Ishikawa (cell line): ENCODE data around the gene SLC15A4.

Source experiments
- CEBPB ChIP-seq: IDR thresholded peaks from 2 replicates; pipeline ENCODE4 v1.6.1; 2012
- EGR1 ChIP-seq: IDR thresholded peaks from 2 replicates; pipeline ENCODE4 v1.6.1; 2012
- RAD21 ChIP-seq: IDR thresholded peaks from 2 replicates; pipeline ENCODE4 v1.6.1; 2012; ENCODE audit warnings: low read depth
- TAF1 ChIP-seq: IDR thresholded peaks from 2 replicates; pipeline ENCODE4 v1.6.1; 2012; ENCODE audit warnings: low read depth, mild to moderate bottlenecking
- TEAD4 ChIP-seq: IDR thresholded peaks from 2 replicates; pipeline ENCODE4 v1.6.1; 2012
- YY1 ChIP-seq: IDR thresholded peaks from 2 replicates; pipeline ENCODE4 v1.6.1; 2012; ENCODE audit warnings: low read depth
- TF ChIP-seq, protein P1 (sequence below): IDR thresholded peaks from 2 replicates; pipeline ENCODE4 v1.6.1; 2012

DNA sequence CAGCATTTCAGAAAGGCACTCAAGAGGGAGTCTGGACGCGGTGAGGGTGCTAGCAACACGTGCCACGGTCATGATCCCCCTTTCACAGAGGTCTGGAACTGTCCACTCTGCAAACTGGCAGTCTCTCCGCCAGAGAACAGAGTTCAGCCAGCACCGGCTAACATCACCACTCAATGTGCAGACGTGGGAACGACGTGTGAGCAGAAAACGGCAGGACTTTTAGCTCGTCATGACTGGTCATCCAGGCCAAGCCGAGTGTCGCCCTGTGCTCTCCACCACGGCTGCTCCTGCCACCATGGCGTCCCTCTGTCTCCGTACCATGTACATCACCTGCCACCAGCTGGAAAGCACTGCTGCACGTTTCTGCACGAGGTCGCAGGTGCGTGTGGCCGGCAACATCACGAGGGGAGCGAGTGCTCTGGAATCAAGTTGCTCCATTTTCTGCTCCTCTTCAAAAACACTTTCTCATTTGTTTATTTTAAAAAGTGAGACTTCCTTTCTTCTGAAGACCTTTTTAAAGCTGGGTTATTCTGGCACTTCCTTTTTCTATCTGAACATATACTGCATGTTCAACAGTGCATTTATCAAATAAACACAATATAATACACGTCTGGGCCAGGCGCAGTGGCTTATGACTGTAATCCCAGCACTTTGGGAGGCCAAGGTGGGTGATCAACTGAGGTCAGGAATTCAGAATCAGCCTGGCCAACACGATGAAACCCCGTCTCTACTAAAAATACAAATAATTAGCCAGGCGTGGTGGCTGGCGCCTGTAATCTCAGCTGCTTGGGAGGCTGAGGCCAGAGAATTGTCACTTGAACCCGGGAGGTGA, 28.0 kb downstream of the SLC15A4 start:
- TF ChIP-seq EGR1 (no peak), CEBPB (no peak), TEAD4 (no peak), YY1 (no peak), RAD21 (no peak), TAF1 (no peak)
- TF ChIP-seq, protein P1, sequence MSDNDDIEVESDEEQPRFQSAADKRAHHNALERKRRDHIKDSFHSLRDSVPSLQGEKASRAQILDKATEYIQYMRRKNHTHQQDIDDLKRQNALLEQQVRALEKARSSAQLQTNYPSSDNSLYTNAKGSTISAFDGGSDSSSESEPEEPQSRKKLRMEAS, result no peak
